Mesenteric fat pad (tissue), 1 donor: ENCODE data around the gene LRP1B. TPM values are rescaled to one million over a fixed set of nuclear protein-coding genes. Genes with fewer than 3 reads are reported as not detected.

Experiments
- DNase-seq: peaks from one replicate; pipeline ENCODE4 v3.0.0-alpha.2; 2020; ENCODE audit warnings: low spot score
- total RNA-seq: library from RNA; stranded (reverse); fragmentation: NEBNext Ultra II Directional; extraction: Animal tissue kit (Norgen Biotek cat#: 25700); gene quantifications from one replicate; pipeline ENCODE4 v1.2.1, GENCODE V29; 2021
- donor health status: DM: yes; HTN: yes; CAD: no.

Gene LRP1B
- total RNA-seq, 1 donor from 2014 or later, result 0.22 TPM

- no peak for DNase-seq
These were observed 172.9 kb downstream of the LRP1B start for GRCh38 chr2:141957827-141958450.

GRCh38 chr2:141957321-141957720 lies 173.5 kb downstream of the LRP1B start:
- no peak for DNase-seq

- no peak for DNase-seq
These were observed 183.3 kb downstream of the LRP1B start for GRCh38 chr2:141947396-141948114.

GRCh38 chr2:141946016-141946415 lies 184.8 kb downstream of the LRP1B start:
- no peak for DNase-seq

- DNase-seq, result no peak
These were observed 186.9 kb downstream of the LRP1B start for GRCh38 chr2:141943918-141944317.

- DNase-seq, result no peak
These were observed 188.6 kb downstream of the LRP1B start for GRCh38 chr2:141942006-141942789.

GRCh38 chr2:141941210-141941714 lies 189.6 kb downstream of the LRP1B start:
- no peak for DNase-seq

GRCh38 chr2:141940709-141941108 lies 190.1 kb downstream of the LRP1B start:
- no peak for DNase-seq

- DNase-seq, result no peak
These were observed 197.6 kb downstream of the LRP1B start for GRCh38 chr2:141933226-141933625.

GRCh38 chr2:141932261-141932660 lies 198.6 kb downstream of the LRP1B start:
- DNase-seq, result no peak

- no peak for DNase-seq
These were observed 199.0 kb downstream of the LRP1B start for GRCh38 chr2:141931797-141932196.

GRCh38 chr2:141930803-141931202 lies 200.0 kb downstream of the LRP1B start:
- no peak for DNase-seq

GRCh38 chr2:141929331-141930252 lies 201.2 kb downstream of the LRP1B start:
- DNase-seq, result no peak

GRCh38 chr2:141928476-141928875 lies 202.3 kb downstream of the LRP1B start:
- no peak for DNase-seq

GRCh38 chr2:141927536-141927935 lies 203.3 kb downstream of the LRP1B start:
- no peak for DNase-seq

GRCh38 chr2:141925511-141925910 lies 205.3 kb downstream of the LRP1B start:
- DNase-seq, result no peak

GRCh38 chr2:141923657-141924056 lies 207.2 kb downstream of the LRP1B start:
- no peak for DNase-seq

GRCh38 chr2:141911485-141912066 lies 219.2 kb downstream of the LRP1B start:
- DNase-seq, result no peak

GRCh38 chr2:141906678-141907077 lies 224.1 kb downstream of the LRP1B start:
- DNase-seq, result no peak

- no peak for DNase-seq
These were observed 230.0 kb downstream of the LRP1B start for GRCh38 chr2:141900826-141901225.

- DNase-seq, result no peak
These were observed 231.1 kb downstream of the LRP1B start for GRCh38 chr2:141899740-141900139.
